GM19328 (cell line): Measurements from ENCODE around the gene PRDM2.
A peak's percentile ranks its signal among the peaks of the same experiment; 100 is the strongest.
"Not testable (repeated sequence)": the region's sequence is repeated elsewhere in the genome, so short reads cannot be mapped to it uniquely, and the experiment has no call there.

Experiments used
- ATAC-seq: cut with Tn5 transposase; IDR thresholded peaks from one replicate; pipeline ENCODE4 v1.9.1; 2021; ENCODE audit warnings: mild to moderate bottlenecking, moderate library complexity; ENCODE audit not compliant: unreplicated experiment

The PRDM2 gene

GRCh38 chr1:13699936-13700520 is at the start of gene PRDM2:
Gene PRDM2 (plus strand): TSS chr1:13700188. CDS start chr1:13715606, 15,418 bp downstream.
- peak; percentile 42 for ATAC-seq

GRCh38 chr1:13651279-13651678 is 48.7 kb upstream of the PRDM2 start:
- no peak for ATAC-seq

GRCh38 chr1:13652238-13652637 is 47.8 kb upstream of the PRDM2 start:
- ATAC-seq, result no peak

- ATAC-seq, result no peak
These were observed 38.4 kb upstream of the PRDM2 start for GRCh38 chr1:13661539-13661938.

- no peak for ATAC-seq
These were observed 37.5 kb upstream of the PRDM2 start for GRCh38 chr1:13662493-13662892.

- no peak for ATAC-seq
These were observed 36.0 kb upstream of the PRDM2 start for GRCh38 chr1:13663969-13664368.

GRCh38 chr1:13664451-13664850 is 35.5 kb upstream of the PRDM2 start:
- ATAC-seq, result no peak

GRCh38 chr1:13666317-13666716 is 33.7 kb upstream of the PRDM2 start:
- no peak for ATAC-seq

GRCh38 chr1:13667691-13668090 is 32.3 kb upstream of the PRDM2 start:
- ATAC-seq, result no peak

- no peak for ATAC-seq
These were observed 25.6 kb upstream of the PRDM2 start for GRCh38 chr1:13674377-13674776.

- no peak for ATAC-seq
These were observed 24.8 kb upstream of the PRDM2 start for GRCh38 chr1:13675151-13675651.

GRCh38 chr1:13677896-13678295 is 22.1 kb upstream of the PRDM2 start:
- ATAC-seq, result no peak

- no peak for ATAC-seq
These were observed 20.3 kb upstream of the PRDM2 start for GRCh38 chr1:13679651-13680050.

GRCh38 chr1:13680609-13681008 is 19.4 kb upstream of the PRDM2 start:
- ATAC-seq, result not testable (repeated sequence)

GRCh38 chr1:13681921-13682320 is 18.1 kb upstream of the PRDM2 start:
- ATAC-seq, result no peak

- ATAC-seq, result no peak
These were observed 17.5 kb upstream of the PRDM2 start for GRCh38 chr1:13682444-13682843.

- ATAC-seq, result no peak
These were observed 16.8 kb upstream of the PRDM2 start for GRCh38 chr1:13683206-13683605.

GRCh38 chr1:13687151-13687715 is 12.8 kb upstream of the PRDM2 start:
- no peak for ATAC-seq

GRCh38 chr1:13693094-13693493 is 6.9 kb upstream of the PRDM2 start:
- ATAC-seq, result not testable (repeated sequence)

GRCh38 chr1:13694886-13695684 is 4.9 kb upstream of the PRDM2 start:
- ATAC-seq, result no peak

GRCh38 chr1:13697738-13698137 is 2.2 kb upstream of the PRDM2 start:
- ATAC-seq, result no peak

GRCh38 chr1:13699510-13699909 is 478 bp upstream of the PRDM2 start:
- no peak for ATAC-seq
